CD14-positive monocyte (primary cell): ENCODE results near the gene SSB. TPM values are rescaled to one million over a fixed set of nuclear protein-coding genes. Genes with fewer than 3 reads are reported as not detected.

Experiments
- DNase-seq, 3 donors: peaks; one replicate each; pipeline ENCODE4 v3.0.0-alpha.2; 2011 to 2022
- H2AFZ ChIP-seq: 2 replicates; pipeline ENCODE4 v1.6.0; 2012; ENCODE audit warnings: mild to moderate bottlenecking, low read depth, low read length, inconsistent platforms; ENCODE audit not compliant: insufficient read depth, poor library complexity, severe bottlenecking
- H3K27ac ChIP-seq, 2 donors: 1 replicate in 1 of 2; 2 replicates in 1 of 2; pipeline ENCODE4 v1.5.1; 2012 to 2013; ENCODE audit warnings: low read length in 2 of 2, control low read depth in 1 of 2, inconsistent platforms in 1 of 2, low read depth in 1 of 2, mild to moderate bottlenecking in 1 of 2
- H3K27me3 ChIP-seq, 2 donors: one replicate each; pipeline versions ENCODE4 v1.6.0 to v1.6.1; 2011 to 2013; ENCODE audit warnings: low read length in 2 of 2; ENCODE audit not compliant: control insufficient read depth in 2 of 2, insufficient read depth in 2 of 2
- H3K36me3 ChIP-seq, 2 donors: replicated peaks in 1 of 2; 1 replicate in 1 of 2; 2 replicates in 1 of 2; pipeline versions ENCODE4 v1.5.1 to v1.6.1; 2012 to 2013; ENCODE audit warnings: low read length in 2 of 2, control low read depth in 1 of 2, inconsistent platforms in 1 of 2, mild to moderate bottlenecking in 1 of 2; ENCODE audit not compliant: insufficient read depth in 2 of 2, control insufficient read depth in 1 of 2
- H3K4me1 ChIP-seq, 2 donors: 1 replicate in 1 of 2; 2 replicates in 1 of 2; pipeline versions ENCODE4 v1.5.1 to v1.6.1; 2012 to 2013; ENCODE audit warnings: low read length in 2 of 2, control low read depth in 1 of 2, inconsistent platforms in 1 of 2, mild to moderate bottlenecking in 1 of 2, moderate library complexity in 1 of 2; ENCODE audit not compliant: insufficient read depth in 2 of 2, control insufficient read depth in 1 of 2
- H3K4me2 ChIP-seq: replicated peaks from 2 replicates; pipeline ENCODE3; 2012; ENCODE audit warnings: low read length, moderate library complexity, mild to moderate bottlenecking; ENCODE audit not compliant: poor library complexity, severe bottlenecking; ENCODE audit errors: extremely low read depth
- H3K4me3 ChIP-seq, 3 experiments: fragments of 200-600 bp in 1 of 3; sonication (generic) in 1 of 3; replicated peaks in 1 of 3; 1 replicate in 2 of 3; 2 replicates in 1 of 3; pipeline ENCODE4 v1.5.1; 2011 to 2013; ENCODE audit warnings: low read length in 3 of 3, mild to moderate bottlenecking in 3 of 3, control low read depth in 2 of 3, low read depth in 2 of 3, inconsistent platforms in 1 of 3, moderate library complexity in 1 of 3
- H3K79me2 ChIP-seq: 2 replicates; pipeline ENCODE4 v1.6.0; 2012; ENCODE audit warnings: mild to moderate bottlenecking, control low read depth, inconsistent platforms, low read length, moderate library complexity; ENCODE audit not compliant: insufficient read depth
- H3K9ac ChIP-seq: 2 replicates; pipeline ENCODE4 v1.6.0; 2017; ENCODE audit warnings: low read length, mild to moderate bottlenecking; ENCODE audit not compliant: insufficient read depth, poor library complexity, severe bottlenecking
- H3K9me3 ChIP-seq, 2 donors: replicated peaks in 1 of 2; 1 replicate in 1 of 2; 2 replicates in 1 of 2; pipeline versions ENCODE4 v1.5.1 to v1.6.1; 2012 to 2013; ENCODE audit warnings: low read length in 2 of 2, control low read depth in 1 of 2; ENCODE audit not compliant: control insufficient read depth in 1 of 2, insufficient read depth in 1 of 2
- H4K20me1 ChIP-seq: 2 replicates; pipeline ENCODE4 v1.6.0; 2012; ENCODE audit warnings: mild to moderate bottlenecking, low read length, control low read depth, moderate library complexity; ENCODE audit not compliant: insufficient read depth
- H3K27ac Mint-ChIP-seq, 7 donors: one replicate each; pipeline ENCODE4 v1.8.0; 2020; ENCODE audit warnings: mild to moderate bottlenecking in 7 of 7, mixed read lengths in 7 of 7, moderate library complexity in 6 of 7, inconsistent platforms in 2 of 7
- H3K27me3 Mint-ChIP-seq, 3 donors: one replicate each; pipeline ENCODE4 v1.8.0; 2021 to 2022; ENCODE audit warnings: low read depth in 3 of 3, mild to moderate bottlenecking in 3 of 3, mixed read lengths in 3 of 3, moderate library complexity in 3 of 3, inconsistent platforms in 1 of 3
- H3K36me3 Mint-ChIP-seq, 2 donors: one replicate each; pipeline ENCODE4 v1.8.0; 2020; ENCODE audit warnings: mixed read lengths in 2 of 2, inconsistent platforms in 1 of 2, mild to moderate bottlenecking in 1 of 2
- H3K4me1 Mint-ChIP-seq: one replicate; pipeline ENCODE4 v1.8.0; 2020; ENCODE audit warnings: mild to moderate bottlenecking, mixed read lengths
- H3K4me3 Mint-ChIP-seq, 2 donors: one replicate each; pipeline ENCODE4 v1.8.0; 2020; ENCODE audit warnings: mild to moderate bottlenecking in 2 of 2, mixed read lengths in 2 of 2, moderate library complexity in 1 of 2
- H3K9me3 Mint-ChIP-seq, 7 donors: one replicate each; pipeline ENCODE4 v1.8.0; 2020 to 2022; ENCODE audit warnings: mixed read lengths in 7 of 7, mild to moderate bottlenecking in 6 of 7, moderate library complexity in 6 of 7, inconsistent platforms in 2 of 7
- CTCF ChIP-seq: fragments of 200-600 bp; IDR thresholded peaks from one replicate; pipeline ENCODE4 v1.8.0; 2022; ENCODE audit warnings: antibody characterized with exemption, mild to moderate bottlenecking
- WGBS: methylation state at CpG from one replicate; pipeline ENCODE4 v1.1.5; 2013; ENCODE audit warnings: missing lambda C conversion rate; ENCODE audit not compliant: insufficient coverage; 5-methylcytosine and 5-hydroxymethylcytosine counted together
- intact Hi-C, 2 donors: fragments of 100-400 bp; cut with micrococcal nuclease; formaldehyde crosslinking; loops; one replicate each; pipeline versions ENCODE4 v1.15.0 to v1.15.1; 2023
- polyA plus RNA-seq, 3 donors: library from polyadenylated mRNA; depleted of rRNA in 1 of 3; unstranded in 2 of 3; stranded (reverse) in 1 of 3; fragments of 300-500 nt in 2 of 3; fragments of >200 nt in 1 of 3; fragmentation: Illumina TruSeq in 2 of 3; gene quantifications; 1 replicate in 2 of 3; 2 replicates in 1 of 3; pipeline ENCODE4 v1.2.3, GENCODE V29; 2012 to 2021

Gene SSB
- polyA plus RNA-seq, 3 donors: 32.6 to 88.7 (median 60.2) TPM

GRCh38 chr2:169768262-169768995, 30.2 kb upstream of the SSB start:
- Mint-ChIP-seq H3K27me3 (peaks cover 15 to 26% (median 24%) of the 10 kb centered on the region in 3 donors), H3K4me1 (peaks cover 32% of the 10 kb centered on the region), H3K27ac (peak overlapping the region in 1 of 7 donors; percentile 30), H3K9me3 (peaks cover 0 to 14% (median 0%) of the 10 kb centered on the region in 7 donors), H3K4me3 (peak overlapping the region; percentile 77 to 88), H3K36me3 (no peaks in the 10 kb centered on the region)
- peak in 2 of 3 donors; percentile 5 to 12 for DNase-seq
- peaks cover 16 to 24% of the 10 kb centered on the region in 2 donors for H3K27me3 ChIP-seq
- no peak for TF ChIP-seq CTCF
- intact Hi-C loops: no loop called here
- peak overlapping the region; percentile 28 to 67 (median 28) for H3K4me3 ChIP-seq
- WGBS: 27% methylated on average over 71 of the region's 72 CpGs
- H3K27ac ChIP-seq: no peak overlapping the region
- peaks cover 3 to 7% of the 10 kb centered on the region in 2 donors for H3K9me3 ChIP-seq
- H3K36me3 ChIP-seq: no peaks in the 10 kb centered on the region
- peaks cover 22 to 25% of the 10 kb centered on the region in 2 donors for H3K4me1 ChIP-seq
- H3K4me2 ChIP-seq: peak overlapping the region; percentile 62
- H3K79me2 ChIP-seq: no peaks in the 10 kb centered on the region
- H4K20me1 ChIP-seq: no peaks in the 10 kb centered on the region
- peak overlapping the region; percentile 28 for H3K9ac ChIP-seq
- peak overlapping the region; percentile 65 for H2AFZ ChIP-seq

GRCh38 chr2:169771021-169771420, 27.6 kb upstream of the SSB start:
- Histone ChIP-seq H3K79me2 (no peaks in the 10 kb centered on the region), H3K9me3 (peaks cover 3 to 7% of the 10 kb centered on the region in 2 donors), H2AFZ (no peak overlapping the region), H3K27me3 (peaks cover 16 to 24% of the 10 kb centered on the region in 2 donors), H3K9ac (no peak overlapping the region), H3K36me3 (no peaks in the 10 kb centered on the region), H4K20me1 (no peaks in the 10 kb centered on the region), H3K4me1 (peaks cover 22 to 25% of the 10 kb centered on the region in 2 donors), H3K4me3 (no peak overlapping the region), H3K27ac (no peak overlapping the region), H3K4me2 (no peak overlapping the region)
- H3K9me3 Mint-ChIP-seq: peaks cover 0 to 16% (median 0%) of the 10 kb centered on the region in 7 donors
- 4% methylated on average over 4 of the region's 5 CpGs for WGBS
- intact Hi-C loops: no loop called here
- no peak for DNase-seq
- no peak overlapping the region for H3K4me3 Mint-ChIP-seq
- H3K36me3 Mint-ChIP-seq: no peaks in the 10 kb centered on the region
- TF ChIP-seq CTCF: no peak
- H3K27me3 Mint-ChIP-seq: peaks cover 15 to 26% (median 24%) of the 10 kb centered on the region in 3 donors
- no peak overlapping the region for H3K27ac Mint-ChIP-seq
- peaks cover 32% of the 10 kb centered on the region for H3K4me1 Mint-ChIP-seq
